ENCODE data around the gene ZBTB42. TPM values are rescaled to one million over a fixed set of nuclear protein-coding genes. Genes with fewer than 3 reads are reported as not detected.

Gene ZBTB42
- total and polyA plus RNA-seq, 7 donors, result 1.5 to 5.5 (median 4.2) TPM

- WGBS, 2 donors, result 11 to 14% methylated on average over 27 of the region's 27 CpGs
- intact Hi-C loops (cut with DNase I), result no loop called here
- no peak for TF ChIP-seq EP300 (IDR thresholded peaks at IDR 0.05)
- no peaks in the 10 kb centered on the region for H3K36me3 ChIP-seq
- peaks cover 14 to 56% (median 34%) of the 10 kb centered on the region in 3 donors for H3K27me3 ChIP-seq
- DNase-seq, result peak; percentile 61
- H3K4me3 ChIP-seq, result peak overlapping the region in 3 of 4 donors; percentile 31 to 46 (median 44)
- H3K27ac ChIP-seq, result no peak overlapping the region
- H3K9me3 ChIP-seq, result no peaks in the 10 kb centered on the region
- H3K4me1 ChIP-seq, result peaks cover 0 to 19% (median 18%) of the 10 kb centered on the region in 4 donors
These were observed 43.6 kb downstream of the ZBTB42 start for GRCh38 chr14:104844306-104845032.

GRCh38 chr14:104845033-104845666 is 44.2 kb downstream of the ZBTB42 start:
- no peak for TF ChIP-seq POLR2A (IDR thresholded peaks at IDR 0.05)
- Histone ChIP-seq H3K9me3 (no peaks in the 10 kb centered on the region), H3K4me1 (peaks cover 0 to 19% (median 18%) of the 10 kb centered on the region in 4 donors), H3K27me3 (peaks cover 14 to 56% (median 34%) of the 10 kb centered on the region in 3 donors), H3K4me3 (no peak overlapping the region), H3K36me3 (no peaks in the 10 kb centered on the region), H3K27ac (no peak overlapping the region)
- WGBS, 2 donors, result 85 to 88% methylated on average over 4 of the region's 4 CpGs
- intact Hi-C loops (cut with DNase I), result no loop called here
- DNase-seq, result peak; percentile 58

DNA sequence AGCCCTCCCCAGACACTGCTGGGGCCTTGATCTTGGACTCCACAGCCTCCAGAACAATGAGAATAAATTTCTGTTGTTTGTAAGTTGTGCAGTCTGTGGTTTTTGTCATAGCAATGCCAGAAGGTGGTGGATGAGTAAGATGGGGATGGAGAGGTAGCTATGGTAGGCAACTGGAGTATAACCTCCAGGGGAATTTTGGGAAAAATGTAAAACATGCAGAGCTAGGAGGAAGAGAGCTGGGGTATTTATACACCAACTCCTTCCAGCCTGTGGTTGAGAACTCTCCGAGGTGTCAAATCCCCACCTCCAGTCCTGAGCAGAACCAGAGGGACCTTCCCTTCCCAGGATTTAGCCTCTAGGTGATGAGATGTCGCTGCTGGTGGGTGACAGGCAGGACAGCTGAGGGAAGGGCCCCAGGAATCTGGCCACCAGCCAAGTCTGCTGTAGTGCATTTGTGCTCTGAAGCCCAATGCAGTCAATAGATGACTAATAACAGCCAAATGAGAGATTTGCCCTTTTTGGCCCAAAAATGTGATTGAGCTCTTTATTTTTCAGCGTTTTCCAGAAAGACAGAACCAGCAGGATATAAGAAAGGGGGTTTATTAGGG is 45.0 kb downstream of the ZBTB42 start:
- Histone ChIP-seq H3K9me3 (no peaks in the 10 kb centered on the region), H3K36me3 (no peaks in the 10 kb centered on the region), H3K4me3 (no peak overlapping the region), H3K27ac (no peak overlapping the region), H3K4me1 (peaks cover 0 to 19% (median 18%) of the 10 kb centered on the region in 4 donors), H3K27me3 (peaks cover 14 to 62% (median 34%) of the 10 kb centered on the region in 3 donors)
- TF ChIP-seq POLR2AphosphoS5 (IDR thresholded peaks at IDR 0.05) (no peak), EP300 (IDR thresholded peaks at IDR 0.05) (no peak), POLR2A (IDR thresholded peaks at IDR 0.05) (no peak)
- TF ChIP-seq, protein P1, sequence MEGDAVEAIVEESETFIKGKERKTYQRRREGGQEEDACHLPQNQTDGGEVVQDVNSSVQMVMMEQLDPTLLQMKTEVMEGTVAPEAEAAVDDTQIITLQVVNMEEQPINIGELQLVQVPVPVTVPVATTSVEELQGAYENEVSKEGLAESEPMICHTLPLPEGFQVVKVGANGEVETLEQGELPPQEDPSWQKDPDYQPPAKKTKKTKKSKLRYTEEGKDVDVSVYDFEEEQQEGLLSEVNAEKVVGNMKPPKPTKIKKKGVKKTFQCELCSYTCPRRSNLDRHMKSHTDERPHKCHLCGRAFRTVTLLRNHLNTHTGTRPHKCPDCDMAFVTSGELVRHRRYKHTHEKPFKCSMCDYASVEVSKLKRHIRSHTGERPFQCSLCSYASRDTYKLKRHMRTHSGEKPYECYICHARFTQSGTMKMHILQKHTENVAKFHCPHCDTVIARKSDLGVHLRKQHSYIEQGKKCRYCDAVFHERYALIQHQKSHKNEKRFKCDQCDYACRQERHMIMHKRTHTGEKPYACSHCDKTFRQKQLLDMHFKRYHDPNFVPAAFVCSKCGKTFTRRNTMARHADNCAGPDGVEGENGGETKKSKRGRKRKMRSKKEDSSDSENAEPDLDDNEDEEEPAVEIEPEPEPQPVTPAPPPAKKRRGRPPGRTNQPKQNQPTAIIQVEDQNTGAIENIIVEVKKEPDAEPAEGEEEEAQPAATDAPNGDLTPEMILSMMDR (IDR thresholded peaks at IDR 0.05), result no peak
- no peak for DNase-seq
- WGBS, 2 donors, result 84 to 88% methylated on average over 3 of the region's 3 CpGs
- intact Hi-C loops (cut with DNase I), result no loop called here

GRCh38 chr14:104852280-104852663 is 51.4 kb downstream of the ZBTB42 start:
- Histone ChIP-seq H3K9me3 (no peaks in the 10 kb centered on the region), H3K36me3 (no peaks in the 10 kb centered on the region), H3K27me3 (peaks cover 0 to 44% (median 13%) of the 10 kb centered on the region in 3 donors), H3K27ac (no peak overlapping the region), H3K4me3 (no peak overlapping the region), H3K4me1 (no peaks in the 10 kb centered on the region)
- intact Hi-C loops (cut with DNase I), result no loop called here
- no peak for DNase-seq
- TF ChIP-seq POLR2AphosphoS5 (IDR thresholded peaks at IDR 0.05), result no peak
- TF ChIP-seq, protein P1 (IDR thresholded peaks at IDR 0.05), result no peak
- no peak for TF ChIP-seq POLR2A (IDR thresholded peaks at IDR 0.05)
- TF ChIP-seq EP300 (IDR thresholded peaks at IDR 0.05), result no peak
- WGBS, 2 donors, result 47 to 66% methylated on average over 8 of the region's 8 CpGs

Other genes starting within 250 kb of the ZBTB42 start
- 1 to 10 TPM in 1 of 4 donors, under 1 TPM in 2, not detected in 1; 0.16 to 5.0 (median 0.55) TPM for gene C14orf180, start 221.3 kb upstream of the ZBTB42 start, total RNA-seq
- 1 to 10 TPM in 1 of 3 donors, under 1 TPM in 2; 0.46 to 1.6 (median 0.60) TPM for gene C14orf180, start 221.3 kb upstream of the ZBTB42 start, polyA plus RNA-seq
- gene TMEM179, start 196.3 kb upstream of the ZBTB42 start, total RNA-seq, result 1 to 10 TPM; 1.4 to 5.4 (median 2.8) TPM
- gene TMEM179, start 196.3 kb upstream of the ZBTB42 start, polyA plus RNA-seq, result 1 to 10 TPM in 1 of 3 donors, not detected in 2; 4.2 TPM
- gene INF2, start 111.5 kb upstream of the ZBTB42 start, total RNA-seq, result 10 to 100 TPM; 26.3 to 67.0 (median 30.3) TPM
- 100 to 1,000 TPM; 127 to 169 (median 130) TPM for gene INF2, start 111.5 kb upstream of the ZBTB42 start, polyA plus RNA-seq
- gene ADSS1, start 76.9 kb upstream of the ZBTB42 start, total RNA-seq, result 10 to 100 TPM in 1 of 4 donors, 1 to 10 TPM in 3; 2.0 to 10.2 (median 7.3) TPM
- 1 to 10 TPM; 3.5 to 6.6 (median 4.1) TPM for gene ADSS1, start 76.9 kb upstream of the ZBTB42 start, polyA plus RNA-seq
- gene SIVA1, start 48.0 kb upstream of the ZBTB42 start, total RNA-seq, result 100 to 1,000 TPM; 235 to 512 (median 367) TPM
- 100 to 1,000 TPM; 124 to 227 (median 200) TPM for gene SIVA1, start 48.0 kb upstream of the ZBTB42 start, polyA plus RNA-seq
- 100 to 1,000 TPM; 109 to 180 (median 126) TPM for gene AKT1, start 5.4 kb upstream of the ZBTB42 start, total RNA-seq
- gene AKT1, start 5.4 kb upstream of the ZBTB42 start, polyA plus RNA-seq, result 100 to 1,000 TPM in 2 of 3 donors, 10 to 100 TPM in 1; 86.2 to 116 (median 102) TPM
- gene CEP170B, start 64.2 kb downstream of the ZBTB42 start, total RNA-seq, result 10 to 100 TPM in 2 of 4 donors, 1 to 10 TPM in 2; 5.4 to 16.1 (median 11.4) TPM
- gene CEP170B, start 64.2 kb downstream of the ZBTB42 start, polyA plus RNA-seq, result 10 to 100 TPM; 12.6 to 60.0 (median 22.4) TPM
- gene PLD4, start 123.8 kb downstream of the ZBTB42 start, total RNA-seq, result 1 to 10 TPM in 1 of 4 donors, under 1 TPM in 3; 0.28 to 1.5 (median 0.60) TPM
- 1 to 10 TPM in 1 of 3 donors, not detected in 2; 7.1 TPM for gene PLD4, start 123.8 kb downstream of the ZBTB42 start, polyA plus RNA-seq
- 100 to 1,000 TPM in 3 of 4 donors, 10 to 100 TPM in 1; 81.9 to 218 (median 129) TPM for gene AHNAK2, start 177.3 kb downstream of the ZBTB42 start, total RNA-seq
- gene AHNAK2, start 177.3 kb downstream of the ZBTB42 start, polyA plus RNA-seq, result 10 to 100 TPM in 1 of 3 donors, 1 to 10 TPM in 1, under 1 TPM in 1; 0.23 to 12.4 (median 2.4) TPM
- gene CLBA1, start 184.7 kb downstream of the ZBTB42 start, total RNA-seq, result 1 to 10 TPM; 3.2 to 5.1 (median 3.6) TPM
- 1 to 10 TPM; 2.8 to 8.4 (median 3.0) TPM for gene CLBA1, start 184.7 kb downstream of the ZBTB42 start, polyA plus RNA-seq
- gene CDCA4, start 220.0 kb downstream of the ZBTB42 start, total RNA-seq, result 1 to 10 TPM; 5.0 to 7.6 (median 5.6) TPM
- gene CDCA4, start 220.0 kb downstream of the ZBTB42 start, polyA plus RNA-seq, result 10 to 100 TPM in 1 of 3 donors, 1 to 10 TPM in 2; 2.4 to 11.3 (median 3.9) TPM